OCI-LY1 (cell line): ENCODE data around the gene MAP2K7.

Experiments
- H2AFZ ChIP-seq: fragments of 200-600 bp; sonication (generic), shearing (Covaris generic); 2 replicates; pipeline ENCODE4 v1.6.0; 2014; ENCODE audit warnings: antibody characterized with exemption, mild to moderate bottlenecking, low read length
- H3F3A ChIP-seq: fragments of 200-600 bp; sonication (generic), shearing (Covaris generic); 2 replicates; pipeline ENCODE4 v1.6.0; 2014; ENCODE audit warnings: mild to moderate bottlenecking, antibody characterized with exemption, low read length, moderate library complexity; ENCODE audit not compliant: insufficient read depth
- H3K27ac ChIP-seq: fragments of 200-600 bp; sonication (generic); 2 replicates; pipeline ENCODE4 v1.5.1; 2014; ENCODE audit warnings: low read length, mixed run types, mild to moderate bottlenecking, low read depth; ENCODE audit not compliant: poor library complexity, severe bottlenecking
- H3K27me3 ChIP-seq: fragments of 200-600 bp; sonication (generic); 2 replicates; pipeline ENCODE4 v1.6.0; 2014; ENCODE audit warnings: antibody characterized with exemption, mild to moderate bottlenecking, low read length, moderate library complexity; ENCODE audit not compliant: insufficient read depth
- H3K36me3 ChIP-seq: fragments of 200-600 bp; sonication (generic); 2 replicates; pipeline ENCODE4 v1.6.1; 2014; ENCODE audit warnings: mild to moderate bottlenecking, antibody characterized with exemption, low read length, moderate library complexity, mixed read lengths; ENCODE audit not compliant: insufficient read depth
- H3K4me1 ChIP-seq: fragments of 200-600 bp; sonication (generic); 2 replicates; pipeline ENCODE4 v1.5.1; 2014; ENCODE audit warnings: mild to moderate bottlenecking, low read length, moderate library complexity; ENCODE audit not compliant: insufficient read depth, severe bottlenecking
- H3K4me2 ChIP-seq: fragments of 200-600 bp; sonication (generic), shearing (Covaris generic); 2 replicates; pipeline ENCODE4 v1.6.1; 2014; ENCODE audit warnings: low read length
- H3K4me3 ChIP-seq: fragments of 200-600 bp; sonication (generic); 2 replicates; pipeline ENCODE4 v1.5.1; 2014; ENCODE audit warnings: low read length, low read depth, mild to moderate bottlenecking, mixed read lengths; ENCODE audit not compliant: poor library complexity, severe bottlenecking
- H3K79me2 ChIP-seq: fragments of 200-600 bp; shearing (Covaris generic); 2 replicates; pipeline ENCODE4 v1.6.1; 2016; ENCODE audit warnings: mixed run types, low read length, mixed read lengths; ENCODE audit not compliant: insufficient read depth
- H3K9ac ChIP-seq: fragments of 200-600 bp; sonication (generic), shearing (Covaris generic); 2 replicates; pipeline ENCODE4 v1.6.1; 2014; ENCODE audit warnings: mild to moderate bottlenecking, low read length, mixed read lengths
- H3K9me2 ChIP-seq: fragments of 200-600 bp; sonication (generic), shearing (Covaris generic); 2 replicates; pipeline ENCODE4 v1.6.1; 2014; ENCODE audit warnings: low read depth, mild to moderate bottlenecking, low read length, mixed read lengths
- H3K9me3 ChIP-seq: fragments of 200-600 bp; shearing (Covaris generic); 2 replicates; pipeline ENCODE4 v1.6.1; 2014; ENCODE audit warnings: low read length, mixed read lengths
- H4K20me1 ChIP-seq: fragments of 200-600 bp; sonication (generic), shearing (Covaris generic); 2 replicates; pipeline ENCODE4 v1.6.0; 2016; ENCODE audit warnings: mild to moderate bottlenecking, low read length; ENCODE audit not compliant: insufficient read depth
- CTCF ChIP-seq: fragments of 200-600 bp; sonication (generic), shearing (Covaris generic); IDR thresholded peaks from 2 replicates; pipeline ENCODE4 v1.5.1; 2017; ENCODE audit warnings: mild to moderate bottlenecking, antibody characterized with exemption, low read length, moderate library complexity, mixed read lengths
- EZH2 ChIP-seq: fragments of 200-600 bp; sonication (generic), shearing (Covaris generic); IDR thresholded peaks from 2 replicates; pipeline ENCODE4 v1.8.0; 2017; ENCODE audit warnings: borderline replicate concordance, mixed run types, mild to moderate bottlenecking, antibody characterized with exemption, low read length, moderate library complexity, mixed read lengths

MAP2K7 gene

GRCh38 chr19:7926021-7926726, 22.5 kb downstream of the MAP2K7 start, which contains the start of gene CTXN1:
CTXN1 (minus strand) TSS chr19:7926135; CDS start chr19:7925538, 597 bp downstream.
- Histone ChIP-seq H3K79me2 (no peaks in the 10 kb centered on the region), H4K20me1 (no peaks in the 10 kb centered on the region), H3K4me1 (peaks cover 16% of the 10 kb centered on the region), H3K9me2 (no peaks in the 10 kb centered on the region), H3F3A (no peaks in the 10 kb centered on the region), H3K27me3 (no peaks in the 10 kb centered on the region; the same call in 1 of the 2 replicates), H3K36me3 (peaks cover 25% of the 10 kb centered on the region), H2AFZ (no peak within 1 kb of the TSS), H3K4me2 (peak within 1 kb of the TSS; percentile 77), H3K9me3 (no peaks in the 10 kb centered on the region), H3K4me3 (peak within 1 kb of the TSS; percentile 58), H3K9ac (peak within 1 kb of the TSS; percentile 43; the same call in 1 of the 2 replicates), H3K27ac (no peak within 1 kb of the TSS)
- no peak for TF ChIP-seq EZH2

GRCh38 chr19:7926727-7927604, 23.3 kb downstream of the MAP2K7 start:
- no peaks in the 10 kb centered on the region for H3K79me2 ChIP-seq
- H3K9me3 ChIP-seq: no peaks in the 10 kb centered on the region
- H3K4me3 ChIP-seq: no peak overlapping the region
- peaks cover 33% of the 10 kb centered on the region for H3K36me3 ChIP-seq
- H3K27ac ChIP-seq: no peak overlapping the region
- no peaks in the 10 kb centered on the region for H4K20me1 ChIP-seq
- no peak overlapping the region for H2AFZ ChIP-seq
- H3K27me3 ChIP-seq: no peaks in the 10 kb centered on the region; the same call in 1 of the 2 replicates
- peaks cover 10% of the 10 kb centered on the region for H3K4me1 ChIP-seq
- no peak overlapping the region for H3K9ac ChIP-seq
- no peak overlapping the region for H3K4me2 ChIP-seq
- TF ChIP-seq CTCF (no peak), EZH2 (no peak)
- no peaks in the 10 kb centered on the region for H3K9me2 ChIP-seq
- H3F3A ChIP-seq: no peaks in the 10 kb centered on the region

- Histone ChIP-seq H3K4me3 (no peak overlapping the region), H3K9me2 (no peaks in the 10 kb centered on the region), H4K20me1 (no peaks in the 10 kb centered on the region), H3K9me3 (no peaks in the 10 kb centered on the region), H3K4me1 (peaks cover 10% of the 10 kb centered on the region), H2AFZ (no peak overlapping the region), H3K79me2 (no peaks in the 10 kb centered on the region), H3K27me3 (no peaks in the 10 kb centered on the region; the same call in 1 of the 2 replicates), H3K4me2 (no peak overlapping the region), H3K9ac (no peak overlapping the region), H3F3A (no peaks in the 10 kb centered on the region), H3K36me3 (peaks cover 34% of the 10 kb centered on the region), H3K27ac (no peak overlapping the region)
- TF ChIP-seq CTCF (no peak), EZH2 (no peak)
Observed at GRCh38 chr19:7927605-7928333, 24.1 kb downstream of the MAP2K7 start.
